ENCODE data around the gene RAB10.

- TF ChIP-seq CTCF (IDR thresholded peaks at IDR 0.05 in 2 of 3, conservative IDR thresholded peaks at IDR 0.05 in 1 of 3; ENCODE audit: borderline replicate concordance in 1 of 3, insufficient read depth in 1 of 3, low read depth in 2 of 3, low read length in 2 of 3) (no peak), EZH2 (IDR thresholded peaks at IDR 0.05) (no peak), CEBPB (IDR thresholded peaks at IDR 0.05; ENCODE audit: low read depth) (no peak), POLR2A (IDR thresholded peaks at IDR 0.05; ENCODE audit: borderline replicate concordance, extremely low read depth, insufficient read depth, insufficient read length) (no peak), POLR2AphosphoS5 (IDR thresholded peaks at IDR 0.05; ENCODE audit: low read depth, low read length) (no peak), EZH2phosphoT487 (IDR thresholded peaks at IDR 0.05; ENCODE audit: borderline replicate concordance) (no peak), ELF1 (IDR thresholded peaks at IDR 0.05; ENCODE audit: borderline replicate concordance, low read depth) (no peak), SP1 (IDR thresholded peaks at IDR 0.05; ENCODE audit: low read depth) (no peak), MAX (IDR thresholded peaks at IDR 0.05) (no peak), REST (IDR thresholded peaks at IDR 0.05; ENCODE audit: low read depth) (no peak)
These were observed 78.3 kb downstream of the RAB10 start for GRCh38 chr2:26112201-26112600.

All from HCT116 (cell line).